ENCODE measurements around the gene PDP2.
"Not testable (repeated sequence)": the region's sequence is repeated elsewhere in the genome, so short reads cannot be mapped to it uniquely, and the experiment has no call there.

PDP2 gene

DNA sequence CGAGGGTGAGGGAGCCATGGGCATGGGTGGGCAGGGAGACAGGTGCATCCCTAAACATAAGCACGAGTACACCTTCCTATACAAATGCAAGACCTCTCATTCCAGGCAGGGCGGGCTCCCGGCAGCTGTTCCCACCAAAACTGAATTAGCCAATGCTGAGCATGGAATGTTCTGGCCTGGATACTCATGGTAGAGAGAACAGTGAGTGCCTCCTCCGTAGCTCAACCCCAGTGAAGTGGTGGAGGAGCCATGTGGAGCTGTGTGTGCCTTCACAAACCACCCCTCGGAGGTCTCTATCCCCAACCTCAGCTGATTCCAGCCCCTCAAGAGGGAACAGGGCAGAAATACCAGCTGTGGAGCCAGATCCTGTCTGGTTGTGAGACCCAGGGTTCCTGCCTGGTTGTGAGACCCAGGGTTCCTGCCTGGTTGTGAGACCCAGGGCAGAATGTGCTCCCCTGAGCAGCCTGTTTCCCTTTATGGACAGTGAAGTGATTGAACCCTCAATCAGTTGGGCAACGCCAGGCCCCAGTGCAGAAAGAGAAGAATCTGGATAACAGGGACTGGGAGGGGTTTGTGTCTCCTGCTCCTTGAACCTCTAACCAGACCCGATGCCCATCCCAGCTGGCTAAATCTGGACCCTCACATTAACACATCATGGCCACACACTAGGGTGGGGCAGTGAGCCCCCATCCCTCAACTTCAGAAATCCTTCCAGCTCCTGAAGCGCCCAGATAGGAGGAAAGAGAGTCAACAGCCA is 40.8 kb downstream of the PDP2 start:
- DNase-seq (ENCODE audit: low spot score) = no peak

DNA sequence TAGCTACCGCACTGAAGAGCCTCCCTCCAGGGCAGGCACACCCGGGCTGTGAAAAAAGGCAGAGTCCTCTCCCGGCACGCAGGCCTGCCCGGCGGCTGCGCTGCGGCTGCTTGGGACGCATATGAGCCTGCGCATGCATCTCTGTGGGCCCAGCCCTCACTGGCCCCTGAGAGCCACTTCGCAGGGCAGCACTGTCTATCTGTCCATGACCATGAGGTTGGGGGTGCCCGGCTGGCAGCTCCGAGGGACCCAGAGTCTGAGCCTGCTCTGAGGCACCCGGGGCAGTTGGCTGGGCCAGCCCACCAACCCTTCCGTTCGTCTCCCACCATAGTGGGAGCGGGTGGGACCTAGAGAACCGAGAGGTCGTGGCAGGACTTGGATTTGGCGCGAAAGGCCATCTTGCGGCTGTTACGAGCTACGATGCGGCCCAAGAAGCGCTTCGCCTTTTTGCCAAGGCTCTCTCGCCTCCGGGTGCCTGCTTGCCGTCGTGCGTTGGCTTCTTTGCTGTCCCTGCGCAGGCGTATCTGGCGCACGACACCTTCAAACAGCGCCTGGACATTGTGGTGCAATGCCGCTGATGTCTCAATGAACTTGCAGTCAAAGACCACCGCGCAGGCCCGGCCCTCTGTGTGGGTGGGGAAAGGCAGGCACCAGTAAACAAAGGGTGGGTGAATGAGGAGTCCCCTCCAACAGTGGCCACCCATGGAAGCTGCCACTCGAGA is 41.6 kb downstream of the PDP2 start:
- no peak for DNase-seq (ENCODE audit: low spot score)

DNA sequence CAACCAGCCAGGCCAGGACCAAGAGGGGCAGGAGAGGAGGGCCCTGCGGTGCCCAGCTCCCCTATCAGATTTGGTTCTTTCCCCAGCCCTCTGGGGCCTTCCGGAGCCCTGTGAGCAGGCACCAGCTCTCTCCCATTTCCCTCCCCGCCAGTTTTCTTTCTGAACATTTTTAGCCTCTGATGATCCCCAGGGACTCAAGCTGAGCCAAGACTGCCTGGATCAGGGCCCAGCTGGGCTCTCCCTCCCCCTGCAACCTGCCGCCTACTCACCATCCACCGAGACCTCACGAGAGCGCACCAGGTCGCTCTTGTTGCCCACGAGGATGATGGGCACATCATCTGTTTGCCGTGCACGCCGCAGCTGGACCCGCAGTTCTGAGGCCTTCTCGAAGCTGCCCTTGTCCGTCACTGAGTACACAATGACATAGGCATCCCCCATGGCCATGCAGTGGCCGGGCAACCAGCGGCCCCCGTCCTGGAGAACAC is 43.0 kb downstream of the PDP2 start:
- no peak for DNase-seq (ENCODE audit: low spot score)

DNA sequence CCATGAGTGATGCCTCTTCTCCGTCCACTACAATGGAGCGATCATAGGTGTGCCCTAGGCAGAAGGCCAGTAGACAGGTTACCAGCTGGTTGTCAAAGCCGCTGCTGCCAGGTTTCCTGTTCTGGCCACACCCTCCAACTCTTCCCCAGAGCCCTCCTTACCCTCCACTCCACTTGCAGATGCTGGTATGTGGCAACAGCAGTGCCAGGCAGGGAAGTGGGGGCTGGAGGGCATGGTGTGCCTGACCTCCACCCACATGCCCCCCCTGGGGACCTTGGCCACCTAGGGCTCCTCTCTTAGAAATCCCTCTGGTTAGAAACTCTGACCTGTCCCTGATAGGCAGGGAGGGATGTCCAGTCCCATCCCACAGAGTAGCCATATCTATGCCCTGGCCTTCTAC is 43.6 kb downstream of the PDP2 start:
- DNase-seq (ENCODE audit: low spot score) = no peak

DNA sequence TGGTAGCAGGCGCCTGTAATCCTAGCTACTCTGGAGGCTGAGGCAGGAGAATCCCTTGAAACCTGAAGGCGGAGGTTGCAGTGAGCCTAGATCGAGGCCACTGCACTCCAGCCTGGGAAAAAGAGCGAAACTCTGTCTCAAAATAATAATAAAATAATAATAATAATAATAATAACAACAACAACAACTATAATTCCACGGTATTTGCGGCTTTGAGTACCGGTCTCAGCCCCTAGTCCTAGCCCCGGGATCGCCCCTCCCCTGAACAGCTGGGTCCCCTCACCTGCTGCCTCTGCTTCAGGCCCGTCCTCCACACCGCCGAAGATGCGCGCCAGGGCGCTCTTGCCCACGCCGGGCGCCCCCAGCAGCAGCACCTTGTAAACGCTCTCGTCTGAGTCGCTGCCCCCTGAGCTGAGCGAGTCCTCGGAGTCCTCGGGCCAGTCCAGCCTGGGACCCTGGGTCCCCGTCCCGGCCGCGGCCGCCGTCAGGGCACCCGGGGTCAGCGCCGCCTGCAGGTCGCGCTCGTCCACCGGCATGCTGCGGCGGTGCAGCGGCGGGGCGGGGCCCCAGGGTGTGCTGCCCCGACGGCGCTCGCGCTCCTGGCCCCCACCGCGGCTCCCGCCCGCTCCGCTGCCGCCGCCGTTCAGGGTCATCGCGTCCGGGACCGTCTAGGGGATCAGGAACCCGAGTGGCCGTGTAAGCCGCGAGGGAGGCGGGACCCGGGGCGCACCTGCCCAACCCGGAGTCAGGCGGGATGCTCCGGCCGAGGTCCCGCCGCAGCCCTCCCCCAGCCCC is 44.4 kb downstream of the PDP2 start:
- DNase-seq (ENCODE audit: low spot score) = peak; percentile 23

DNA sequence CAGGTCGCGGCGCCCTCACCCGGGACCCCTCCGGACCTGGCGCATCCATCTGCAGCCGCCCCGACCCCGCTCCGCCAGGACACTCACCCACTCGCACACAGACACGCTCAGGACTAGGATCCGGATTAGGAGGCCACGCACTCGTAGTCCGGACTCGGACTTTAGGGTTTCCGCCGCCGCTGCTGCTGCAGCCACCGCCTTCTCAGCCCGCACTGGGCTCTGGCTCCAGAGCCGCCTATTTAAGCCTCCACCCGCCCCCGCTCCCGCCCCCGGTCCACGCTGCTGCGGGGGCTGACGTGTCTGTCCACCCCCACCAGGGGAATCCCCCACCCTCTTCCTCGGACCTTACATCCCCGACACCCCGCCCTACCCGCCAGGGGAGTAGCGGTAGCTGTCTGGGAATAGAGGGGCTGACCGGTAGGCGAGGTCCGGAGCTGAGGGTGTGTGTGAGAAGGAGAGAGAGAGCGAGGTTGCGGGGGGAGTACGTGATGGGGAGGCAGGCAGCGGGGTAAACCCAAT is 45.1 kb downstream of the PDP2 start, which contains the start of gene RRAD:
Gene RRAD, minus strand, starts transcription at position 214 of the 519 bp plus-strand sequence. CDS start 356 bp downstream, outside the sequence.
- DNase-seq (ENCODE audit: low spot score) = no peak

DNA sequence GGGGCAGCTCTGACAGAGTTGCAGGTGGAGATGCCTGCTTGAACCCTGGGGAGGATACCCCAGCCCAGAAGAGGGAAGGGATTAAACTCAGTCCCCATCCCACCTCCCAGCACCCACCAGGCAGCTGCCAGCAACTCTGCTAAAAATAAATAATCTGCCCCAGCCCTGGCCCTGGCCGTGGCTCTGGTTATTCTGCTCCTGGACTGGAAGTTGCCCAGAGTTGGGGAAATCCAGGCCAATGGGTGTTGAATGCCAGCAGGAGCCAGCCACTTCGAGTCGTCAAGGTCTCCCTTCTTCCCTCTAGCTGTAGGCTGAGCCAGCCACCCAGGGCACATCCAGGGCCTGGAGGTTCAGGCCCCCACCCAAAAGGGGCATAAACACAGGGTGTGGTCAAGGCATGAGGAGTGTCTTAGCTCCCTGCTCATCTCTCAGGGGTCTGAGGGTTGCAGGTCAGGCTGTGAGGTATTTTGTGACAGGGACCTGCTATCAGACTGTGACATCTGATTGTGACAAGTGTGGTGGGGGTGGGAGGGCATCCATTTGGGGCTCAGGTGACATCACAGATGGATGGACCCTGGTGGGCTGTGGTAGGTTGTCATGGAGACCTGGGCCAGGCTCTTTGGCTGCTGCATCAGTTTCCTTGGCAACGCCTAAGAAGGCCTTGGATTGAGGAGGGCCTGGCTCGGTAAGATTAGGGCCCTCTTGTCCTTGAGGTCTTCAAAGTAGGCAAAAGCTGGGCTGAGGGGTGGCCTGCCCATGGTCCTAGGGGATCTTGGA is 46.0 kb downstream of the PDP2 start:
- no peak for DNase-seq (ENCODE audit: low spot score)

DNA sequence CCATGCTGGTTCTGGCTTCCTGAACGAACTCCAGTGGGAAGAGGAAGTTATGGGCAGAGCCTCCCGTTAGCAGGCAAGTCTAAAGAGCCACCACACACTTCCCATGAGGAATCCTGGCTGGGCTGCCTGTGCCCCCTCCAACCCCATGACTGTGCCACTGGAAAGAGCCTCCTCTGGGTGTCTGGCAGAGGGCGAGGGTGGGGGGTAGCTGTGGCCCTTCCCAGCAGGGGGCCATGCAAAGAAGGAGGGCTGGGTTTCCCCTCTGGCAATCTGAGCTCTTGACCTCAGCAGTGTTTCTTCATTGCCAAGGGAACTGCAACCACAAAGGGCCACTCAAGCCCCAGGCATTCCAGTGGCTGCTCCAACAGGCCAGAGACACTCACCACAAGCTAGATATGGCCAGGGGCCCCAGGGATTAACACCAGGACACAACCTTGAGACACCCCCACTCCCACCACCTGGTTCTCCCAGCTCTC is 46.7 kb downstream of the PDP2 start:
- DNase-seq (ENCODE audit: low spot score) = peak; percentile 43

DNA sequence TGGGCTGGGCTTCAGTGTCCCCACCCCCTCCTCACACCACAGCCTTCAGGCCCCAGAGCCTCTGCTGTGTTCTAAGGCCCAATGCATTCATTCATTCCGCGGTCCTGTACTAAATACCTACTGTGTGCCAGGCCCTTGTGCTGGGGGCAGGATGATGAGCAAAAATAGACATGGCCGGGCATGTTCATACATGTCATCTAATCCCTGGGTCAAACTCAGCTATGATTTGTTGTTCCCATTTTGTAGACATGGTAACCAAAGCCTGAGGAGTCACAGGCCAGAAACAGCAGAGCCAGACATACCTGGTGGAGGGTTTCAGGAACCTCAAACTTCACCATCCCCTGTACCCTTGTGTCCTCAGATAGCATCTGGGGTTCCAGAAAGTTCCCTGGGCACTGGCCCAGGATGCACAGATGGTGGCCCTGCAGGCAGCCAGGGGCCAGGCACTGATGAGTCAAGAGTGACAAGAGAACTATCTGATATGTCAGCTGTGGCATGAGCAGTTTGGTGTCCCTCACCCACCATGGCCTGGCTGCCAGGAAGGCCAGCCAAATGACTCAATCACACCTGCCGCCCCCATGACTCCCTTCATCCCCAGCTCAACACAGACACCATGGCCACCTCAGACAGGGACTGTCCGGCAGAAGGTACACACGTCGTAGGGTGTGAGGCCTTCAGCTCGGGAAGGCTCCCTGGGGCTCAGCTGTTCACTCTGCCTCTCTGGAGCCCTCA is 47.8 kb downstream of the PDP2 start:
- DNase-seq (ENCODE audit: low spot score) = no peak

DNA sequence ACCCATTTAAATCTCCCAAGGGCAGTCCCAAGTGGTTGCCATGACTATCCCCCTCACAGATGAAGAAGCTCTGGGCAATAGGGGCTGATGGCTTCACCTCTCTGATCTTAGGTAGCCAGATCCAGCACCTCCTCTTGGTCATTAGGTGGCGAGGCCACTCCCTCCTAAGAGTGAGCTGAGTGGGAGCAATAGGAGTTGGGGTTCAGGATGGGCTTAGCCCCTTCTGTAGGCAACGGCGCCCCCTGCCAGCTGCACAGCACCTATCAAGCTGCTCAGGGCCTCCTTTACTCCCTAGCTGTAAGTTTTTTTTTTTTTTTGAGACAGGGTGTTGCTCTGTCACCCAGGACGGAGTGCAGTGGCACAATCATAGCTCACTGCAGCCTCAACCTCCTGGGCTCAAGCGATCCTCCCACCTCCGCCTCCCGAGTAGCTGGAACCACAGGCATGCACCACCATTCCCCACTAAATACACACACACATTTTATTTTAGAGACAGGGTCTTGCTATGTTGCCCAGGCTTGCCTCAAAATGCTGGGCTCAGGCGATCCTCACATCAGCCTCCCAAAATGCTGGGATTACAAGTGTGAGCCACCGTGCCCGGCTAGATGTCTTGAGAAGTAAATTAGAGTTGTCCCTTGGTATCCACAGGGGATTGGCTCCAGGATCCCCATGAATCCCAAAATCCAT is 48.5 kb downstream of the PDP2 start:
- DNase-seq (ENCODE audit: low spot score) = no peak

DNA sequence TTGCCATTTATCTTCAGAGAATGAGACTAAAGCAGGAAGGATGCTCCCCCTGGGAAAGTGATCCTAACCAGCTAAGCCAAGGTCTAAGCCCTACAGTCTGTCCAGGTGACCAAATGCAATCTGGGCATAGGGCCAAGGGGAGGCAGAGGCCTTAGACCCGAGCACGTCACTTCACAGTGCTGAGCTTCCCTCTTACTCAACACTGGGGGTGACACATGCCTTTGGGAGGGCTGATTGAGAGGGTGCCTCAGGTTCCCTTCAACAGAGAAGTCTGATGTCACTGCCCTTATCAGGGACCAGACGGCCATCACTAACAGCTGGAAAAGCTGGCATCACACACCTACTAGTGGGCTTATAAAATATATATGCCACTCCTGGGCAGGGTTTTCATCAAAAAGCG is 49.9 kb downstream of the PDP2 start:
- DNase-seq (ENCODE audit: low spot score) = peak; percentile 18

DNA sequence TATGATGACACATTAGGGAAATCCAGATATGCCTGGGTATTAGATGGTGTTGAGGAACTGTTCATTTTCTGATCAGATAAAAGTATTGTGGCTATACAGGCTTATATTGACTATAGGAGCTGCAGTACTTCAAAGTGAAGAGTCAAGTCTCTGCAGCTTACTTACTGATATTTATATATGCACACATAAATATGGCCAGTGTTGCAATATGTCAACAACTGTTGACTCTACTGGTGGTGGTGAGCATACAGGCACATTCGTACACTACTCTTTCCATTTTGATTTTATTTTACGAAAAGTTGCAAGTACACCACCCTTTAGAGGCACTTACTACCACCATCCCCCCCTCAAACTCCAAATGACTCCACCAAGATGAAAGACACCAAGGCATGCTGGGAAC is 51.4 kb downstream of the PDP2 start:
- DNase-seq (ENCODE audit: low spot score) = no peak

DNA sequence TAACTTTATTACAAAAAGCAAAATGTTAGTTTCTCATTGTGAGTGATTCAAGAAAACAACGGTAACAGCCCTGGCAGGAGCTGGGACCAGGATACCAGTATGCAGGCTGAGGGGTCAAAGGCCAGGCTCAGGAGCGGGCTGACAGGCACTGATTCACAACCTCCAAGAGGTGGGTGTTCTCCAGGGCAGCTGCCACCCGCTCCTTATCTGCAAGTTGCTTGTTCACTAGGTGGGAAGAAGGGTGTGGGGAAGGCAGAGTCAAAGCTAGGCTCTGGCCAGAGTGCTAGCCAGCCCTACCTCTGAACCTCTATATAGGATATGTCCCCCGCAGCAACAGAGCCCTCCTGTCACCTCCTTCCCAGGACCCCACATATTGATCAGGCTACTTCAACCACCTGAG is 51.8 kb downstream of the PDP2 start:
- DNase-seq (ENCODE audit: low spot score) = no peak

DNA sequence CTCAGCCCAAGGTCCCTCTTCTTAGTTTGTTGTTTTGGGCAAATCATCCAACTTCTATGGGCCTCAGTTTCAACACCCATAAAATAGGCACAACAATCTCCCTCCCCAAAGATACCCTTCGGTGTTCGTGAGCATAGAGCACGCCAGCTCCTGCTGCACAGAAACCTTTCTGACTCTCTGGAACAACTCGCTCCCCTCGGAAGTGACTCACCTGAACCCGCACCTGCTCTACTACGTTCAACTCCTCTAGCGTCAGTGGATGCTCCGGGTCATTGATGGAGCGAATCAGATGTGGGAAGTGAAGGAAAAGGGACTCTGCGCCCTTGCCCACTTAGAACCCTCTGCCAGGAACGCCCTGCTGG is 53.4 kb downstream of the PDP2 start:
- DNase-seq (ENCODE audit: low spot score) = peak; percentile 29

DNA sequence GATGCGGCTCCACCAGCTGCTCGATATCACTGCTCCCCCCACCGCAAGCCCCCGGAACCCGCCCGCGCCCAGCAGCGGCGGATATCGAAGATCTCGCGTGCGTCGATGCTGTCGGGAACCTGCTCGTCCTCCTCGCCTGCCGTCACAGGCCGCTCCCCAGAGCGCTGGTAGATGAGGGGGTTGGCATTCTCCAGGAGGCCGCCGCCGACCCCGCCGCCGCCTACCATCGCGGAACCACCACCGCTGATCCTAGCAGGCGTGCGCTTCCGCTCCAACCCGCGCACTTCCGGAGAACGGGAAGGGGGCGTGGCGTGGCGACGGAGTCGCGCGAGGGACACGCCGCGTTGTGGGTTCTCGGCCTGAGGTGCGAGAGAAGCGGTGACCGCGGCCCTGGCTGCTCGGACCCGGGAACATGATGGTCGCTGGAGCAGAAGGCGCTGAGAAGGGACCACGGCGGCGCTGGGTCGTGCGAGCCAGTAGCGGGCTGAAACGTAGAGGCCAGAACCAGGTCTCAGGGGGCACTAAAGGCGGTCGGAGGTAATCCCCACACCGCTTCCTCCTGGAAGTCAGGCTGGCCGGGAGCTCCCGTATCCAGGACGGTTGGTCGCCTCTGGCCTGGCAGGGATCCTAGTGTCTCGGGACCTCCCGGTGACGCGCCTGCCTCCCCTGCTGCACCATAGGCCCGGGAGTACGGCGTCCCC is 54.0 kb downstream of the PDP2 start, which contains the start of gene CIAO2B:
Gene CIAO2B, minus strand, starts transcription at position 265 of the 701 bp plus-strand sequence. Its CDS starts 38 bp downstream, at position 227.
- DNase-seq (ENCODE audit: low spot score) = peak; percentile 88

DNA sequence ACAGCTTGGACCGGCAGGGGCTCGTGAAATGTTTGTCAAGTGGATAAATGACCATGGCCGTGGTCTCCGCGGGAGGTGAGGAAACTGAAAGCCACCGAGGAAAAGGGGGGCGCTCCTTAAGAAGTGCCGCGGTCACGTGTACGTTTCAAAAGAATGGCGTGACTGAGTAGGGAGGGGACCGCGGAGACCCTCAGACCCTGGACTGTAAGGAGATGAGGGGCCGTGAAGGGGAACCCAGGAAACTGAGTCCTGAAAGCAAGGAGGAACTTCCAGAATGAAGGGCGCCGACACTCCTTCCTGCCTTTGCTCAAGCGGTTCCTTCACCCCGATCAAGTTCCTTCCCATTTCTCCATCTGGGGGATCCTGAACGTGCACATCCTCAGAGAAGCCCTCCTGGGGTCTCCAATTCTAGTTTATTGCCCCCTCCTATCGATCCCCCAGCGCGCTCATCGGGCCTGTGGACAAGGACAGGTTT is 54.6 kb downstream of the PDP2 start:
- not testable (repeated sequence) for DNase-seq (ENCODE audit: low spot score)

DNA sequence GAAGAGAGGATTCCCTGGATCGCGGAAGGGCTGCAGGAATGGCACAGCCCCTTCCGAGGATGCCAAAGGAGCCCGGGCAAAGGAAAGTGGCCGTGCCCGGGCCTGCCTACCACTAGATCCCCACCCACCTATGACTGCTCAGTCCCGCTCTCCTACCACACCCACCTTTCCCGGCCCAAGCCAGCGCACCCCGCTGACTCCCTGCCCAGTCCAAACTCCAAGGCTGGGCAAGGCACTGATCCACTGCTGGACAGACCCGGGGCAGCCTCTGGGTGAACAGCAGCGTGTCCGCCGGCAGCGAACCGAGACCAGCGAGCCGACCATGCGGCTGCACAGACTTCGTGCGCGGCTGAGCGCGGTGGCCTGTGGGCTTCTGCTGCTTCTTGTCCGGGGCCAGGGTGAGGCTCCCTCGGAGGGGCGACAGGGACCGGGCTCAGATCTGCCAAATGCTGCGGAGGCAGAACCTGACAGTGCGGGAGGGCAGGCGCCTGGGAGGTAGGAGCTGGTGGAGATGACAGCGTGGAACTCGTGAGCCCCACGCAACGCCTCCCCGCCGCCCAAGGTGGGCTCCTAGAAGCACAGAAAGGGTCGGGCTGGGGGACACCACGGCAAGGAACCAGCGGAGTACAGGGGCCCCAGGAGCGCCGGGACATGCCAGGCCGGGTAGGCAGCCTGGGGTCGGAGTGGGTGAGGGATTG is 55.1 kb downstream of the PDP2 start, which contains the start of gene CES2:
Gene CES2, plus strand, starts transcription at position 203 of the 698 bp plus-strand sequence. Its CDS starts 120 bp downstream, at position 323.
- DNase-seq (ENCODE audit: low spot score) = peak; percentile 79

DNA sequence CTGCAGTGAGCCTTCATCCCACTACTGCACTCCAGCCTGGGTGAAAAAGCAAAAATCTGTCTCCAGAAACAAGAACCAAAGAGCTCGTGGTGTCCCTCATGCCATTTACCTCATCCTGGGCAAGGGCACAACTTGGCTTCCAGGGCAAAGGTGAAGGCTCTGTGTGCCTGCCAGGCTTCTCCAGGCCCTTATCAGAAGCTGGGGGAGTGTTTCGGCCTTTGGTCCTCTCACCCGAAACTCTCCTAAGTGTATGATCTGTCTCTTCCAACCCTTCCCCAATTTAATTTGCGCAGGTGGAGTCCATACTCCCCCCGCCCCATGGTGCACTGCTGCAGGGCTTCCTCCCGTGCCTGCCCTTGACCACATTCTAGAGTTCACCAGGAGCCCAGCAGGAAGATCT is 56.1 kb downstream of the PDP2 start:
- DNase-seq (ENCODE audit: low spot score) = no peak
